ENCODE measurements around the gene NAV2. TPM values are rescaled to one million over a fixed set of nuclear protein-coding genes. Genes with fewer than 3 reads are reported as not detected.

Gene NAV2
- total RNA-seq, 1 experiment from 2014 or later: 22.7 TPM

GRCh38 chr11:19936461-19936860, 223.8 kb downstream of the NAV2 start:
- DNase-seq (ENCODE audit: low read depth, low spot score): no peak
- ChIA-PET POLR2A (interaction anchor here (0.7 kb wide), 1 partner anchor 428 kb away, joined by 3 read pairs; no protein-coding TSS in a partner anchor), CTCF (interaction anchor here (1.2 kb wide), 1 partner anchor 195 kb away, joined by 5 read pairs; no protein-coding TSS in a partner anchor)
- intact Hi-C loops (cut with micrococcal nuclease; ENCODE audit: unreplicated experiment) (no loop called here), in situ Hi-C loops (cut with HindIII; ENCODE audit: low pct_unique_long_range_greater_than_20kb, low sequenced_read_pairs) (no loop called here)
- Histone ChIP-seq H3K9me3 (ENCODE audit: control insufficient read depth, insufficient read depth, low read depth, low read length) (no peaks in the 10 kb centered on the region), H3K27ac (ENCODE audit: low read length) (no peak overlapping the region), H3K4me3 (ENCODE audit: low read depth in 2 of 2, low read length in 2 of 2) (no peak overlapping the region), H3K36me3 (ENCODE audit: control insufficient read depth, insufficient read depth, low read length) (no peaks in the 10 kb centered on the region), H3K27me3 (ENCODE audit: control insufficient read depth, insufficient read depth, low read length) (no peaks in the 10 kb centered on the region), H3K4me1 (ENCODE audit: control insufficient read depth, insufficient read depth, low read length) (no peaks in the 10 kb centered on the region)
- no TSS peak for BruUV-seq (replicated peaks)
- TF ChIP-seq TCF7L2 (IDR thresholded peaks at IDR 0.05; ENCODE audit: low read depth, low read length): no peak
- no peak for TF ChIP-seq SIN3A (IDR thresholded peaks at IDR 0.05; ENCODE audit: borderline replicate concordance, insufficient read depth, low read depth, low read length)
- TF ChIP-seq REST (IDR thresholded peaks at IDR 0.05; ENCODE audit: insufficient read depth in 1 of 2, low read depth in 2 of 2, low read length in 1 of 2): no peak
- no peak for TF ChIP-seq POLR2AphosphoS5 (IDR thresholded peaks at IDR 0.05; ENCODE audit: low read depth, low read length)
- TF ChIP-seq CTCF (IDR thresholded peaks at IDR 0.05): no peak
- ATAC-seq: no peak

GRCh38 chr11:19938169-19938856, 225.7 kb downstream of the NAV2 start:
- POLR2A ChIA-PET: no interaction called here
- H3K36me3 ChIP-seq (ENCODE audit: control insufficient read depth, insufficient read depth, low read length): no peaks in the 10 kb centered on the region

More at GRCh38 chr11:19938169-19938856, 225.7 kb downstream of the NAV2 start:
- Histone ChIP-seq H3K27ac (ENCODE audit: low read length) (no peak overlapping the region), H3K27me3 (ENCODE audit: control insufficient read depth, insufficient read depth, low read length) (no peaks in the 10 kb centered on the region), H3K4me1 (ENCODE audit: control insufficient read depth, insufficient read depth, low read length) (no peaks in the 10 kb centered on the region), H3K9me3 (ENCODE audit: control insufficient read depth, insufficient read depth, low read depth, low read length) (no peaks in the 10 kb centered on the region), H3K4me3 (ENCODE audit: low read depth in 2 of 2, low read length in 2 of 2) (no peak overlapping the region)
- in situ Hi-C loops (cut with HindIII; ENCODE audit: low pct_unique_long_range_greater_than_20kb, low sequenced_read_pairs) (no loop called here), intact Hi-C loops (cut with micrococcal nuclease; ENCODE audit: unreplicated experiment) (no loop called here)
- BruUV-seq (replicated peaks): no TSS peak
- DNase-seq (ENCODE audit: low read depth, low spot score): no peak
- CTCF ChIA-PET: no interaction called here
- TF ChIP-seq REST (IDR thresholded peaks at IDR 0.05; ENCODE audit: insufficient read depth in 1 of 2, low read depth in 2 of 2, low read length in 1 of 2) (no peak), CTCF (IDR thresholded peaks at IDR 0.05) (peak; percentile 91)
- peak; percentile 85 for ATAC-seq
